ENCODE results near the gene REN.

The REN gene

GRCh38 chr1:204177133-204177532 lies 11.0 kb upstream of the REN start:
- H3K4me3 ChIP-seq (replicated peaks; ENCODE audit: insufficient read depth, low read length) = no peak overlapping the region
- peaks cover 2% of the 10 kb centered on the region for H3K27me3 ChIP-seq (ENCODE audit: insufficient read depth, poor library complexity, severe bottlenecking)
- H3K27ac ChIP-seq (replicated peaks) = no peak overlapping the region
- DNase-seq (ENCODE audit: low read depth in 1 of 2, low spot score in 1 of 2) = no peak
- TF ChIP-seq POLR2AphosphoS5 (IDR thresholded peaks at IDR 0.05; ENCODE audit: low read depth) (no peak), SPI1 (IDR thresholded peaks at IDR 0.05; ENCODE audit: borderline replicate concordance, low read depth) (no peak), REST (IDR thresholded peaks at IDR 0.05; ENCODE audit: insufficient replicate concordance, low read depth) (no peak), GABPA (IDR thresholded peaks at IDR 0.05; ENCODE audit: low read depth) (no peak)
- TF ChIP-seq, protein P1, sequence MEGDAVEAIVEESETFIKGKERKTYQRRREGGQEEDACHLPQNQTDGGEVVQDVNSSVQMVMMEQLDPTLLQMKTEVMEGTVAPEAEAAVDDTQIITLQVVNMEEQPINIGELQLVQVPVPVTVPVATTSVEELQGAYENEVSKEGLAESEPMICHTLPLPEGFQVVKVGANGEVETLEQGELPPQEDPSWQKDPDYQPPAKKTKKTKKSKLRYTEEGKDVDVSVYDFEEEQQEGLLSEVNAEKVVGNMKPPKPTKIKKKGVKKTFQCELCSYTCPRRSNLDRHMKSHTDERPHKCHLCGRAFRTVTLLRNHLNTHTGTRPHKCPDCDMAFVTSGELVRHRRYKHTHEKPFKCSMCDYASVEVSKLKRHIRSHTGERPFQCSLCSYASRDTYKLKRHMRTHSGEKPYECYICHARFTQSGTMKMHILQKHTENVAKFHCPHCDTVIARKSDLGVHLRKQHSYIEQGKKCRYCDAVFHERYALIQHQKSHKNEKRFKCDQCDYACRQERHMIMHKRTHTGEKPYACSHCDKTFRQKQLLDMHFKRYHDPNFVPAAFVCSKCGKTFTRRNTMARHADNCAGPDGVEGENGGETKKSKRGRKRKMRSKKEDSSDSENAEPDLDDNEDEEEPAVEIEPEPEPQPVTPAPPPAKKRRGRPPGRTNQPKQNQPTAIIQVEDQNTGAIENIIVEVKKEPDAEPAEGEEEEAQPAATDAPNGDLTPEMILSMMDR (IDR thresholded peaks at IDR 0.05; ENCODE audit: insufficient read depth, low read length) = no peak

GRCh38 chr1:204176049-204176448 lies 9.9 kb upstream of the REN start:
- TF ChIP-seq SPI1 (IDR thresholded peaks at IDR 0.05; ENCODE audit: borderline replicate concordance, low read depth) (no peak), POLR2AphosphoS5 (IDR thresholded peaks at IDR 0.05; ENCODE audit: low read depth) (no peak), REST (IDR thresholded peaks at IDR 0.05; ENCODE audit: insufficient replicate concordance, low read depth) (no peak), GABPA (IDR thresholded peaks at IDR 0.05; ENCODE audit: low read depth) (no peak)
- TF ChIP-seq, protein P1 (IDR thresholded peaks at IDR 0.05; ENCODE audit: insufficient read depth, low read length) = no peak
- H3K27ac ChIP-seq (replicated peaks) = no peak overlapping the region

DNA sequence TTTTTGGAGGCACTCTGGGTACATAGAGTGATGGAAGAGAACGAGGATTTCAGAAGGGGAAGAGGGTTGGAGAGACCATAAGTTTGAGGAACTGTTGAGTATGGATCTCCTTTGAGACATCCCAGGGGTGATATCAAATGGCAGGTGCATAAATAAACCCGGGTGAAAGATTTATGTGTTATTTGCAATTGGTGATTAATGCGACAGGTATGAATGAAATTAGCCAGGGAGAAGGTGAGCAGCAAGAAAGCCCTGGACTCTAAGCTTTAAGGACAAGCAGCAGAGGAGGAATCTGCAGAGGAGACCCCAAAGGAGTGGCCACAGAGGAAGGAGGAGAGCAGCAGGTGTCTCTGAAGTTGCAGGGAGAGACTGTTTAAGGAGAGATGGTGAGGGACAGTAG lies 8.8 kb upstream of the REN start:
- Histone ChIP-seq H3K27me3 (ENCODE audit: insufficient read depth, poor library complexity, severe bottlenecking) (peaks cover 2% of the 10 kb centered on the region), H3K27ac (replicated peaks) (no peak overlapping the region), H3K4me3 (replicated peaks; ENCODE audit: insufficient read depth, low read length) (no peak overlapping the region)
- DNase-seq (ENCODE audit: low read depth in 1 of 2, low spot score in 1 of 2) = no peak
- TF ChIP-seq POLR2AphosphoS5 (IDR thresholded peaks at IDR 0.05; ENCODE audit: low read depth) (no peak), SPI1 (IDR thresholded peaks at IDR 0.05; ENCODE audit: borderline replicate concordance, low read depth) (no peak), REST (IDR thresholded peaks at IDR 0.05; ENCODE audit: insufficient replicate concordance, low read depth) (no peak), GABPA (IDR thresholded peaks at IDR 0.05; ENCODE audit: low read depth) (no peak)
- TF ChIP-seq, protein P1 (IDR thresholded peaks at IDR 0.05; ENCODE audit: insufficient read depth, low read length) = no peak

More at GRCh38 chr1:204176049-204176448, 9.9 kb upstream of the REN start:
- peaks cover 2% of the 10 kb centered on the region for H3K27me3 ChIP-seq (ENCODE audit: insufficient read depth, poor library complexity, severe bottlenecking)
- no peak overlapping the region for H3K4me3 ChIP-seq (replicated peaks; ENCODE audit: insufficient read depth, low read length)
- no peak for DNase-seq (ENCODE audit: low read depth in 1 of 2, low spot score in 1 of 2)

All from HL-60 (cell line).